Stimulated activated CD8-positive, alpha-beta memory T cell treated with anti-CD3 and anti-CD28 coated beads, Interleukin-2, amount 100 ng/mL, for 1 hour (primary cell): ENCODE results near the gene CDH4.

ENCODE experiments used
- DNase-seq, 2 donors: peaks; one replicate each; pipeline ENCODE4 v3.0.0-alpha.2; 2020; ENCODE audit warnings: low read depth in 2 of 2

The CDH4 gene

GRCh38 chr20:61582196-61582923, 330.3 kb downstream of the CDH4 start:
- DNase-seq, result no peak

GRCh38 chr20:61583356-61583755, 331.3 kb downstream of the CDH4 start:
- DNase-seq, result no peak

GRCh38 chr20:61584851-61585250, 332.8 kb downstream of the CDH4 start:
- DNase-seq, result no peak

GRCh38 chr20:61585764-61586163, 333.7 kb downstream of the CDH4 start:
- DNase-seq, result no peak

GRCh38 chr20:61587036-61587435, 335.0 kb downstream of the CDH4 start:
- DNase-seq, result no peak

GRCh38 chr20:61587681-61588289, 335.7 kb downstream of the CDH4 start:
- DNase-seq, result no peak

GRCh38 chr20:61588411-61589385, 336.6 kb downstream of the CDH4 start:
- DNase-seq, result no peak

GRCh38 chr20:61590236-61590635, 338.2 kb downstream of the CDH4 start:
- DNase-seq, result no peak

GRCh38 chr20:61593516-61593915, 341.5 kb downstream of the CDH4 start:
- DNase-seq, result no peak

GRCh38 chr20:61594198-61594597, 342.1 kb downstream of the CDH4 start:
- no peak for DNase-seq

GRCh38 chr20:61595216-61595615, 343.2 kb downstream of the CDH4 start:
- DNase-seq, result no peak

- DNase-seq, result no peak
Measured at GRCh38 chr20:61596687-61597330, 344.7 kb downstream of the CDH4 start.

GRCh38 chr20:61597996-61598395, 345.9 kb downstream of the CDH4 start:
- no peak for DNase-seq

- DNase-seq, result no peak
Measured at GRCh38 chr20:61598586-61598985, 346.5 kb downstream of the CDH4 start.

GRCh38 chr20:61599061-61599531, 347.0 kb downstream of the CDH4 start:
- no peak for DNase-seq

- DNase-seq, result no peak
Measured at GRCh38 chr20:61599541-61599992, 347.5 kb downstream of the CDH4 start.

GRCh38 chr20:61600016-61600415, 348.0 kb downstream of the CDH4 start:
- DNase-seq, result no peak

- no peak for DNase-seq
Measured at GRCh38 chr20:61601361-61601760, 349.3 kb downstream of the CDH4 start.

- no peak for DNase-seq
Measured at GRCh38 chr20:61601853-61602252, 349.8 kb downstream of the CDH4 start.

- DNase-seq, result no peak
Measured at GRCh38 chr20:61603715-61604114, 351.7 kb downstream of the CDH4 start.

- no peak for DNase-seq
Measured at GRCh38 chr20:61604549-61604948, 352.5 kb downstream of the CDH4 start.

- no peak for DNase-seq
Measured at GRCh38 chr20:61605283-61605682, 353.2 kb downstream of the CDH4 start.
